NCI-H1436 treated with DMSO at 0.1 percent for 48 hours (cell line): ENCODE data around the gene HCST.

Source experiments
- DNase-seq: peaks from one replicate; lab custom pipeline; 2025; lab: John Stamatoyannopoulos, UW

The HCST gene

DNA sequence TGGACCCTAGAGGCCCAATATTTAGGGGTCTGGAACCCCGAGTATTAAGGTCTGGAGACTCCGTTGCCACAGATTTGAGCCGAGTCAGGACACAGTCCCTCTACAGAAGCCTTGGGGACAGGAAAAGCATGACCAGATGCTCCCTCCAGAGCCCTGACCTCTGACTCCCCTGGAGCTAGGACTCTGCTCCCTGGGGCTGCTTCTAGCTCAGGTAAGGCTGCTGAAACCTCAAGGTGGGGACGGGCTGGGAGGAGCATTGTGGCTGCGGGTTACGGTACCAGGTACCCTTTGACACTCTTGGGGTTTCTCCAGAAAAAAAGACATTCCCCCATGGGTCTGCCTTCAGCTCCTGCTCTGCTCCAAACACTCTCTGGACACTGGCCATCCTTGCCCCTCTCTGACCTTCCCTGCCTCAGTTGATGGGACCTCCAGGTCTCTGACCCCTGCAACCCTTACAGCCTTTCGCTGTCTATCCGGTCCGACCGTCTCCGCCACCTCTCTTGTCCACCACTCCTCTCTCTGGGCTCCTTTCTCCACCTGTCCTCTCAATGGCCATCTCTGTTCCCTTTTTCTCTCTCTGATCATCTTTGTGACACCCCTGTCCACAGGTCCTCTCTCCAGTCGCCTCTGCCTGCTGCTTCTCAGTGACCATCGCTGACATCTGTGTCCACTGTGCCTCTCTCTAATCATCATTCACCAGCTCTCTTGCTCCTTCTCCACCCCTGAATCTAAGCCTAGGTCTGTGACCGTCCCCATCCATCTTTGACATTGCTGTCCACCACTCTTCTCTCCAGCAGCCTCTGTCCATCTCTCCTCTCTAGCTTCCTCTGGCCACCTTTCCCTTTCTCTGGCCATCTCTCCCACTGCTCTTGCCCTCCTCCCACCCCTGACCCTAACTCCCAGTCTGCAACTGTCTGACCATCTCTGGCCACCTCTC lies 35.3 kb downstream of the HCST start:
- DNase-seq = no peak

GRCh38 chr19:35938282-35939224 lies 36.2 kb downstream of the HCST start:
- DNase-seq = no peak

GRCh38 chr19:35939307-35940077 lies 37.2 kb downstream of the HCST start:
- no peak for DNase-seq

DNA sequence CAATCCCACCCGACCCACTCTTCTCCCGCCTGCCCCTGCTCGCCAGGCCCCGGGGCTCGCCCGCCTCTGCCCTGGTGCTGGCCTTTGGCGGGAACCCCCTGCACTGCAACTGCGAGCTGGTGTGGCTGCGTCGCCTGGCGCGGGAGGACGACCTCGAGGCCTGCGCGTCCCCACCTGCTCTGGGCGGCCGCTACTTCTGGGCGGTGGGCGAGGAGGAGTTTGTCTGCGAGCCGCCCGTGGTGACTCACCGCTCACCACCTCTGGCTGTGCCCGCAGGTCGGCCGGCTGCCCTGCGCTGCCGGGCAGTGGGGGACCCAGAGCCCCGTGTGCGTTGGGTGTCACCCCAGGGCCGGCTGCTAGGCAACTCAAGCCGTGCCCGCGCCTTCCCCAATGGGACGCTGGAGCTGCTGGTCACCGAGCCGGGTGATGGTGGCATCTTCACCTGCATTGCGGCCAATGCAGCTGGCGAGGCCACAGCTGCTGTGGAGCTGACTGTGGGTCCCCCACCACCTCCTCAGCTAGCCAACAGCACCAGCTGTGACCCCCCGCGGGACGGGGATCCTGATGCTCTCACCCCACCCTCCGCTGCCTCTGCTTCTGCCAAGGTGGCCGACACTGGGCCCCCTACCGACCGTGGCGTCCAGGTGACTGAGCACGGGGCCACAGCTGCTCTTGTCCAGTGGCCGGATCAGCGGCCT lies 37.9 kb downstream of the HCST start:
- DNase-seq = no peak

- no peak for DNase-seq
These were observed 38.5 kb downstream of the HCST start for GRCh38 chr19:35940839-35941238.

- DNase-seq = no peak
These were observed 39.9 kb downstream of the HCST start for GRCh38 chr19:35942235-35942634.

- DNase-seq = no peak
These were observed 41.3 kb downstream of the HCST start for GRCh38 chr19:35943321-35944301.

- no peak for DNase-seq
These were observed 42.2 kb downstream of the HCST start for GRCh38 chr19:35944556-35944955.

DNA sequence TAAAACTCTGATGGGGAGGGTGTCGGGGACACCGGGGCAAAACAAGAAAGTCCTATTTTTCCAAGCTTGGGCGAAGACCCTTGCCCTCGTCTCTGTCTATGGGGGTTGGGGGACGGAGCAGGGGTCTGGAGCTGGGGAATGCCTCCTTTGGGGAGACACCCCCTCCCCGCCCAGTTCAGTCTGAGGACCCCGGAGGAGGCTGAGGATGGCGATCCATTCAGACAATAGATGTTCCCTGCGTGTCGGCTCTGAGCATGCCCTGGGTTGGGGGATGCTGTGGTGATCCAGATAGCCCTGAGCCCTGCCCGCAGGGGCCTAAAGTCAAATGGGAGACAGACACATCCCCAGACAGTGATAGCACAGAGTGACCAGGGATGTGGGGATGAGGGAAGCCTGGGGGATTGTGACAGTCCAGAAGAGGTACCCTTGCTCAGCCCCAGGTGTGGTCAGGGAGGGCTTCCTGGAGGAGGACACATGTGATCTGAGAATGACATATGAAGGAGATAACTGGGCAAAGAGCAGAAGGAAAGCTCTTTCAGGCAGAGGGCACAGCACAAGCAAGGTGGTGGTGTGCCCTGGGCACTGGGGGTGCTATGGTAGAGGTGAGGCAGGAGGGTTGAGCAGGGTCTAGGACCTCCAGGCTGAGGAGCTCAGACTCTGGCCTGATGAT lies 42.9 kb downstream of the HCST start:
- no peak for DNase-seq

GRCh38 chr19:35946203-35946602 lies 43.9 kb downstream of the HCST start:
- no peak for DNase-seq

GRCh38 chr19:35949131-35949530 lies 46.8 kb downstream of the HCST start:
- no peak for DNase-seq
